Type B pancreatic cell (in vitro differentiated cells): Measurements from ENCODE around the gene FAM20C. TPM values are rescaled to one million over a fixed set of nuclear protein-coding genes. Genes with fewer than 3 reads are reported as not detected.

Source experiments
- DNase-seq: peaks from one replicate; pipeline ENCODE4 v3.0.0; 2021; ENCODE audit warnings: mixed read lengths; ENCODE audit not compliant: unreplicated experiment; ENCODE audit errors: extremely low spot score
- H3K27ac Mint-ChIP-seq: 2 replicates; pipeline ENCODE4 v1.8.0; 2021; ENCODE audit warnings: mild to moderate bottlenecking, mixed read lengths
- H3K27me3 Mint-ChIP-seq: 2 replicates; pipeline ENCODE4 v1.8.0; 2021; ENCODE audit warnings: mixed read lengths
- H3K36me3 Mint-ChIP-seq: 2 replicates; pipeline ENCODE4 v1.8.0; 2021; ENCODE audit warnings: mixed read lengths
- H3K4me1 Mint-ChIP-seq: one replicate; pipeline ENCODE4 v1.8.0; 2021; ENCODE audit warnings: mixed read lengths; ENCODE audit not compliant: unreplicated experiment
- H3K4me3 Mint-ChIP-seq: 2 replicates; pipeline ENCODE4 v1.8.0; 2021; ENCODE audit warnings: mild to moderate bottlenecking, mixed read lengths
- H3K9me3 Mint-ChIP-seq: 2 replicates; pipeline ENCODE4 v1.8.0; 2021; ENCODE audit warnings: mixed read lengths
- CTCF ChIP-seq: fragments of 200-600 bp; sonication (generic); conservative IDR thresholded peaks from 2 replicates; pipeline ENCODE4 v1.5.0; 2021; ENCODE audit warnings: antibody characterized with exemption, mild to moderate bottlenecking
- total RNA-seq: library from RNA; stranded (reverse); gene quantifications from 2 replicates; pipeline ENCODE4 v1.2.1, GENCODE V29; 2021; ENCODE audit warnings: low replicate concordance

The FAM20C gene
- total RNA-seq, 1 donor from 2014 or later: 18.1 TPM

- H3K4me3 Mint-ChIP-seq: no peak overlapping the region
- H3K4me1 Mint-ChIP-seq: no peaks in the 10 kb centered on the region
- H3K27ac Mint-ChIP-seq: no peak overlapping the region
- no peaks in the 10 kb centered on the region for H3K9me3 Mint-ChIP-seq
- DNase-seq: no peak
- H3K27me3 Mint-ChIP-seq: no peaks in the 10 kb centered on the region
- no peak for TF ChIP-seq CTCF
- H3K36me3 Mint-ChIP-seq: peaks cover 5% of the 10 kb centered on the region
Observed at GRCh38 chr7:256461-256940, 64.1 kb downstream of the FAM20C start.

- no peaks in the 10 kb centered on the region for H3K27me3 Mint-ChIP-seq
Observed at GRCh38 chr7:256981-257646, 64.7 kb downstream of the FAM20C start.

GRCh38 chr7:257647-257992 is 65.2 kb downstream of the FAM20C start:
- no peak overlapping the region for H3K4me3 Mint-ChIP-seq
- H3K9me3 Mint-ChIP-seq: no peaks in the 10 kb centered on the region
- TF ChIP-seq CTCF: no peak
- H3K36me3 Mint-ChIP-seq: peaks cover 5% of the 10 kb centered on the region
- no peaks in the 10 kb centered on the region for H3K4me1 Mint-ChIP-seq
- DNase-seq: no peak
- H3K27me3 Mint-ChIP-seq: no peaks in the 10 kb centered on the region
- H3K27ac Mint-ChIP-seq: no peak overlapping the region

More at GRCh38 chr7:256981-257646, 64.7 kb downstream of the FAM20C start:
- H3K4me1 Mint-ChIP-seq: no peaks in the 10 kb centered on the region
- no peak overlapping the region for H3K27ac Mint-ChIP-seq
- no peak overlapping the region for H3K4me3 Mint-ChIP-seq
- TF ChIP-seq CTCF: no peak
- no peak for DNase-seq
- no peaks in the 10 kb centered on the region for H3K9me3 Mint-ChIP-seq
- H3K36me3 Mint-ChIP-seq: peaks cover 5% of the 10 kb centered on the region

GRCh38 chr7:258476-259190 is 66.3 kb downstream of the FAM20C start:
- no peak for DNase-seq
- Mint-ChIP-seq H3K36me3 (peaks cover 5% of the 10 kb centered on the region), H3K4me3 (no peak overlapping the region), H3K27me3 (no peaks in the 10 kb centered on the region), H3K4me1 (no peaks in the 10 kb centered on the region), H3K27ac (no peak overlapping the region), H3K9me3 (no peaks in the 10 kb centered on the region)
- TF ChIP-seq CTCF: no peak

- no peaks in the 10 kb centered on the region for H3K9me3 Mint-ChIP-seq
- no peaks in the 10 kb centered on the region for H3K27me3 Mint-ChIP-seq
- H3K36me3 Mint-ChIP-seq: peaks cover 5% of the 10 kb centered on the region
- no peaks in the 10 kb centered on the region for H3K4me1 Mint-ChIP-seq
- TF ChIP-seq CTCF: no peak
- H3K27ac Mint-ChIP-seq: no peak overlapping the region
- no peak for DNase-seq
- H3K4me3 Mint-ChIP-seq: no peak overlapping the region
Observed at GRCh38 chr7:259191-259505, 66.8 kb downstream of the FAM20C start.
